GM19023 (cell line): ENCODE results near the gene CUX1.

Experiments used
- ATAC-seq: cut with Tn5 transposase; IDR thresholded peaks from one replicate; pipeline ENCODE4 v1.9.1; 2021; ENCODE audit warnings: mild to moderate bottlenecking, moderate library complexity; ENCODE audit not compliant: unreplicated experiment

Gene CUX1

GRCh38 chr7:102064361-102065025 lies 247.1 kb downstream of the CUX1 start:
- ATAC-seq = no peak

GRCh38 chr7:102065226-102065625 lies 247.8 kb downstream of the CUX1 start:
- ATAC-seq = no peak

GRCh38 chr7:102066476-102066875 lies 249.1 kb downstream of the CUX1 start:
- no peak for ATAC-seq

- no peak for ATAC-seq
Observed at GRCh38 chr7:102068846-102069245, 251.4 kb downstream of the CUX1 start.

GRCh38 chr7:102069931-102070629 lies 252.7 kb downstream of the CUX1 start:
- no peak for ATAC-seq

GRCh38 chr7:102072003-102072402 lies 254.6 kb downstream of the CUX1 start:
- ATAC-seq = no peak

- no peak for ATAC-seq
Observed at GRCh38 chr7:102072636-102073209, 255.3 kb downstream of the CUX1 start.

- no peak for ATAC-seq
Observed at GRCh38 chr7:102073931-102074880, 256.8 kb downstream of the CUX1 start.

GRCh38 chr7:102075126-102075525 lies 257.7 kb downstream of the CUX1 start:
- no peak for ATAC-seq

- ATAC-seq = no peak
Observed at GRCh38 chr7:102075553-102076135, 258.2 kb downstream of the CUX1 start.

GRCh38 chr7:102077081-102077480 lies 259.7 kb downstream of the CUX1 start:
- ATAC-seq = no peak

GRCh38 chr7:102079140-102080018 lies 262.0 kb downstream of the CUX1 start:
- no peak for ATAC-seq

GRCh38 chr7:102080019-102080433 lies 262.6 kb downstream of the CUX1 start:
- ATAC-seq = no peak

- ATAC-seq = no peak
Observed at GRCh38 chr7:102080434-102081243, 263.2 kb downstream of the CUX1 start.

GRCh38 chr7:102081244-102081627 lies 263.8 kb downstream of the CUX1 start:
- no peak for ATAC-seq

GRCh38 chr7:102082693-102083368 lies 265.4 kb downstream of the CUX1 start:
- ATAC-seq = no peak

- no peak for ATAC-seq
Observed at GRCh38 chr7:102085218-102085772, 267.9 kb downstream of the CUX1 start.
